ENCODE data around the gene CHCHD2.
"Not testable (repeated sequence)": the region's sequence is repeated elsewhere in the genome, so short reads cannot be mapped to it uniquely, and the experiment has no call there.

CHCHD2 gene, protein sequence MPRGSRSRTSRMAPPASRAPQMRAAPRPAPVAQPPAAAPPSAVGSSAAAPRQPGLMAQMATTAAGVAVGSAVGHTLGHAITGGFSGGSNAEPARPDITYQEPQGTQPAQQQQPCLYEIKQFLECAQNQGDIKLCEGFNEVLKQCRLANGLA

DNA sequence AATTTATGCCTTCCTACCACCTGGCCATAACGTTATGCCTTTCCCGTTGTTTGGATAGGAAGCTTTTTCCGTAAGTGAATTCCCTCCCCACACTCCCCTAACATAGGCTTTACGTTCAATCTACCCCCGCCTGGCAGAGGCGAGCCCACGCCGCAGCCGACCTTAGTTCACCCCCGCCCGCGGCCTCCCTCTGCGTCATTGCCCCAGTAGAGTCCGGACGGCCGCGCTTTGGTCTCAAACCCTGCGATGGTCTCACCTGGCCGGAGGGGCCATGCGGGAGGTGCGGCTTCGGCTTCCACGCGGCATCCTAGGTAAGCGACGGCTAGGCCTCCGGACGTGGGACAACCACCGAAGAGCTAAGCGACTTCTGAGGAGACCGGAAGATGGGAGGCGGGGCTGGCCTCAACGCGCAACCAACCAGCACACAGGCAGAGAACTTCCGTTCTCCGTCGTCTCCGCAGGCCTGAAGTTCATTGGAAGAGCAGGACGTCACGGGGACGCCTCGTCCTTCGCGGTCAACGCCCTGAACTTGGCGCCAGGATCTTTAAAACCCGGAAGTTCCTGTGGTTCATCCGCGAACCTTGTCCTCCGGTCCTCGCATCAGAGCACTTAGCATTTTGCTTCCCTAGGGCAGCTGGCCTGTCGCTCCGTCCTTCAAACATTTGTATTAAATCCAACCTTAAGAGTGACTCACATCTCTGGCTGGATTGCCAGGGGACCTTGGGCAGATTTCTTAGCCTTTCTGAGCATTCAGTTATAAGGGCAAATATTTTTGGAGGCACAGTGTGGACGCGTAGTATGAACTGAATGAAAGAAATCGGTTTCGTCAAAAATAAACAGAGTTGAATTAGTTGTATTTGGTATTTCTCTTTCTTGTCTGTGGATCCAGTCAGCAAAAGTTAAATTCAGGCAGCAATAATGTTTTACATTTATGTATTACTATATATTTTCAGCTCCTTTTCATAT lies at the start of gene CHCHD2:
CHCHD2 (minus strand) TSS at position 369 of the 966 bp plus-strand sequence; CDS start at position 306, 63 bp downstream.
- peak; percentile 97 for DNase-seq (ENCODE audit: low spot score)

GRCh38 chr7:56131062-56131461 lies 24.8 kb upstream of the CHCHD2 start:
- not testable (repeated sequence) for DNase-seq (ENCODE audit: low spot score)

DNA sequence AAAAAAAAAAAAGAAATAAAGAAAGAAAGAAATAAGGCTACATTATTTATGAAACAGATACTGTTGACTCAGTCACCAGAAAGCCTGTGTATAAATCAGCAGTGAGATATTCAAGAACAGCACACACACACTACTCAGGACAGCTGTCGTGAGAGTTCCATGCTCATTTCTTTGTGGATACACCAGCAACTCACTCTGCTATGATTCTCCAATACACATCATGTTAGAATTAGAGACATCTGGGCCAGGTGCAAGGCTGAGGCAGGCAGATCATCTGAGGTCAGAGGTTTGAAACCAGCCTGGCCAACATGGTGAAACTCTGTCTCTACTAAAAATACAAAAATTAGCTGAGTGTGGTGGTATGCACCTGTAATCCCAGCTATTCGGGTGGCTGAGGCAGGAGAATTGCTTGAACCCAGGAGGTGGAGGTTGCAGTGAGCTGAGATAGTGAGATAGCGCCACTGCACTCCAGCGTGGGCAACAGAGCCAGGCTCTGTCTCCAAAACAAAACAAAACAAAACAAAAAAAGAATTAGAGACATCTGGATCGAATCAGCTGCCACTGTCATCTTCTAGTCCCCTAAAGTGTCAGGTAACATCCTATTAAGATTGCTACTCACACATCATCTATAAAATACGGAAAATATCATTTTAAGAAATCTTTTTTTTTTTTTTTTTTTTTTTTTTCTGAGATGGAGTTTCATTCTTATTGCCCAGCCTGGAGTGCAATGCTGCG lies 21.1 kb upstream of the CHCHD2 start:
- no peak for DNase-seq (ENCODE audit: low spot score)

GRCh38 chr7:56125831-56126230 lies 19.6 kb upstream of the CHCHD2 start:
- no peak for DNase-seq (ENCODE audit: low spot score)

DNA sequence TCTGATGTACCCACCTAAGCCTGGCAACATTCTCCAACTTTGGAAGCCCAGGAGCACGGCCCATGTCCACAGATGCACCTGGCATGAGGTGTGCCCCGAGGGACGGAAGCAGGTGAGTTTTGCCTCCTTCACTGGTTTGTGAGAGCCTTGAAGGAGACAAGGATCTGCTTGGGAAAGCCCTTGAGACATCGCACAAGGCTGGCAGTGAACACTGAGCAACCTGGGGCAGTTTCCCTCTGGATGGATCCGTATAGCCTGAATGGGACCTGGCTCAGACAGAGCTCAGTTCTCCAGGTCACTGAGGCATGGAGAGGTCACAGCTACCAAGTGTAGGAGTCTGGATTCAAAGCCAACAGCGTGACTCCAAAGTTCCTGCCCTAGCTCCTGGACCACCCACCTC lies 18.7 kb upstream of the CHCHD2 start:
- DNase-seq (ENCODE audit: low spot score) = no peak

GRCh38 chr7:56121440-56121839 lies 15.2 kb upstream of the CHCHD2 start:
- DNase-seq (ENCODE audit: low spot score) = no peak

DNA sequence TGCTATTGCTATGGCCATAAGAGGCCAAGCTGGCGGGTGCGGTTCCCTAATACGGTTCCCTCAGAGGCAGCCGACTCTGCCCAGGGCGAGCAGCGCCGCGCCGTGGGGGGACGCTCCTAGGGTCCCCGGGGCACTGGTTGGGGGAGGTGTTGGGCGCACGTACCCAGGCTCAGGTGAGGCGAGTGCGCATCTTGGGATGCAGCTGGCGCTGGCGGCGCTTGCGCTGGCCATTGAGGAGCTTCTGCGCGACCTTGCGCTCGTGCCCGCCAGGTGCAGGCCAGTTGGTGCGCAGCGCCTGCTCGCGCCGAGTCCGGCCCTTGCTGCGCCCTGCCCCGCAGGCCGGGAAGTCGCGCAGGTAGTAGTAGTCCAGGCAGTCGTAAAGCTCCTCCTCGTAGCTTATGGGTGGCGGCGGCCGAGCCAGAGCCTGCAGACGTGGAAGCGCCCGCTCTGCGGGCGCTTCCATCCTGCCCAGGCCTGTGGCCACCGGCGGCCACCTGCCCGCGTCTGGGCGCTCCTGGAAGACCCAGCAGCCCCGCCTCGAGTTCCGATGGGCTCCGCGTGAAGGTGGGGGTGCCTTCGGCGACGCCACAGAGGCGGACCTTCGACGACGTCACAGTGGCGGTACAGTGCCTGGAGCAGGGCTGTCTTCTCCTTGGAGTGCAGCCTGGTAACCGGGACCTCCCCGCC lies 9.7 kb upstream of the CHCHD2 start, which contains the start of gene NUPR2:
NUPR2 (minus strand) TSS at position 566 of the 687 bp plus-strand sequence; CDS start at position 463, 103 bp downstream.
- DNase-seq (ENCODE audit: low spot score) = no peak

GRCh38 chr7:56112244-56112643 lies 6.0 kb upstream of the CHCHD2 start:
- not testable (repeated sequence) for DNase-seq (ENCODE audit: low spot score)

DNA sequence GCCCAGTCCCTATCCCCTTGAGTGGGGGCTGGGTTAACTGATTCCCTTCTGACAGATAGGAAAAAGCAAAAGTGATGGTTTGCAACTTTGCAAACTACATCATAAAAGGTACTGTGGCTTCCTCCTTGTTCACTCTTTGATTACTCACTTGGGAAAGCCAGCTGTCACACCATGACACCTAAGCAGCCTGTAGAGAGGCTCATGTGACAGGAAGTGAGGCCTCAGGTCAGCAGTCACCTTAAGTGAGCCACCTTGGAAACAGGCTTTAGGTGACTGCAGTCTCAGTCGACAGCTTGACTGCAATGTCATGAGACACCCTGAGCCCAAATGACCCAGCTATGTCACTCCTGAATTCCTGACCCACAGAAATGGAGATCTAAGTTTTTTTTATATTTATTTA lies 4.3 kb upstream of the CHCHD2 start:
- DNase-seq (ENCODE audit: low spot score) = no peak

DNA sequence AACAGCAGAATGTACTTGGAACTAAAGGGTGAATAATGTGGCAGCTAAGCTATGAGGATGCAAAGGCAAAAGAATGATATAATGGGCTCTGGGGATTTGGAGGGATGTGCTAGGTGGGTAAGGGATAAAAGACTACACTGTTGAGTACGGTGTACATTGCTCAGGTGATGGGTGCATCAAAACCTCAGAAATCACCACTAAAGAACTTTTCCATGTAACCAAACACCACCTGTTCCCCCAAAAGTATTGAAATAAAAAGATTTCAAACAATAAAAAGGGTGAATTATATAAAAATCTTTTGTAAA lies 1.6 kb upstream of the CHCHD2 start:
- DNase-seq (ENCODE audit: low spot score) = no peak

DNA sequence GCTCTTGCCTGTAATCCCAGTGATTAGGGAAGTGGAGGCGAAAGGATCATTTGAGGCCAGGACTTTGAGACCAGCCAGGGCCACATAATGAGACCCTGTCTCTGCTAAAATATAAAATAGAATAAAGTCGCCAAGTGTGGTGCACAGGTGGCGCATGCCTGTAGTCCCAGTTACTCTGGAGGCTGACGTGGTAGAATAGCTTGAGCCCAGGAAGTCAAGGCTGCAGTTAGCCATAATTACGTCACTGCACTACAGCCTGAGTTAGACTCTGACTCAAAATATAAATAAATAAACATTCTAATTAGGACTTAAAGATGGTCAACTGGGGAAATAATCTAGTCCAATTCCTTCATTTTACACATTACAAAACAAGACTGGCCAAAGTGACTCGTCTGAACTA lies 768 bp downstream of the CHCHD2 start:
- no peak for DNase-seq (ENCODE audit: low spot score)

DNA sequence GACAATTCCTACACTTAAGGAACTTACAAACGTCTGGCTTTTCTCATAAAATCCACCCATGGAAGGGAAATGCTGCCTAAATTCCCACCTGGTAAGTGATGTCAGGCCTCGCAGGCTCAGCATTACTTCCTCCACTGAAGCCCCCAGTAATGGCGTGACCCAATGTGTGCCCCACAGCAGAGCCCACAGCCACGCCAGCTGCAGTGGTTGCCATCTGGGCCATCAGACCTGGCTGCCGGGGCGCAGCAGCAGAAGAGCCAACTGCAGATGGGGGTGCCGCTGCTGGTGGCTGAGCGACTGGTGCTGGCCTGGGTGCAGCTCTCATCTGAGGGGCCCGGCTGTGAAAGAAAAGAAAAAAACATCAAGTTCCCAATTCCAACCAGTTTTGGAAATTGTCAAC lies 2.1 kb downstream of the CHCHD2 start:
- DNase-seq (ENCODE audit: low spot score) = not testable (repeated sequence)

GRCh38 chr7:56099653-56100052 lies 6.6 kb downstream of the CHCHD2 start:
- DNase-seq (ENCODE audit: low spot score) = no peak

DNA sequence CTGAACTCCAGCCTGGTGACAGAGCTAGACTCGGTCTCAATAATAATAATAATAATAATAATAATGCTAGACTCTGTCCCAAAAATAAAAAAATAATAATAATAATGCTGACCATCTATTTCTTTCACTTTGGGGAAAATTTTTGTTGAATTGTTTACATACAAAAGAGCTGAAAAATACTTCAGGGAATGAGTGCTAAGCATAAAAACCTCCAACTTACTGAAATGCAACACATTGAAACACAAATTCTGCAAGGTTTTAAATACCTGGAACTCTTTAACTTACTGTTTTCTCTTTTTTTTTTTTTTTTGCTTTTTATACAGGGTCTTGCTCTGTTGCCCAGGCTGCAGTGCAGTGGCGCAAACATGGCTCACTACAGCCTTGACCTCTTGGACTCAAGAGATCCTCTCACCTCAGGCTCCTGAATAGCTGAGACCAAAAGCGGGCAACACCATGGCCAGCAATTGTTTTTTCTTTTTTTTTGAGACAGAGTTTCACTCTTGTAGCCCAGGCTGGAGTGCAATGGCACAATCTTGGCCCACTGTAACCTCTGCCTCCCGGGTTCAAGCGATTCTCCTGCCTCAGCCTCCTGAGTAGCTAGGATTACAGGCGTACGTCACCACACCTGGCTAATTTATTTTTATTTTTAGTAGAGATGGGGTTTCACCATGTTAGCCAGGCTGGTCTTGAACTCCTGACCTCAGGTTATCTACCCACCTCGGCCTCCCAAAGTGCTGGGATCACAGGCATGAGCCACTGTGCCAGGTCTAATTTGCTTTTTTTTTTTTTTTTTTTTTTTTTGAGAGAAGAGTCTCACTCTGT lies 7.9 kb downstream of the CHCHD2 start:
- DNase-seq (ENCODE audit: low spot score) = not testable (repeated sequence)

DNA sequence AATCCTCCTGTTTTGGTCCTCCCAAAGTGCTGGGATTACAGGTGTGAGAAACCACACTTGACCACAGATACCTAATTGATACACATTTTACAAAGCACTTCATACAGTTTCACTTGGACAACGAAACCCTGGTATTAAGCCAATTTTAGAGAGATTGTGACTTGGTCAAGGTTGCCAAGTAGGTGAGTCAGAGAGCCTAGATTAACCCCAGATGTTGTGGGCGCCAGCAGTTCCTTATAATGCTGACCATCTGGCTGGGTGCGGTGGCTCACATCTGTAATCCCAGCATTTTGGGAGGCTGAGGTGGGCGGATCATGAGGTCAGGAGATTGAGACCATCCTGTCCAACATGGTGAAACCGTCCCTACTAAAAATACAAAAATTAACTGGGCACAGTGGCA lies 8.6 kb downstream of the CHCHD2 start:
- DNase-seq (ENCODE audit: low spot score) = no peak

DNA sequence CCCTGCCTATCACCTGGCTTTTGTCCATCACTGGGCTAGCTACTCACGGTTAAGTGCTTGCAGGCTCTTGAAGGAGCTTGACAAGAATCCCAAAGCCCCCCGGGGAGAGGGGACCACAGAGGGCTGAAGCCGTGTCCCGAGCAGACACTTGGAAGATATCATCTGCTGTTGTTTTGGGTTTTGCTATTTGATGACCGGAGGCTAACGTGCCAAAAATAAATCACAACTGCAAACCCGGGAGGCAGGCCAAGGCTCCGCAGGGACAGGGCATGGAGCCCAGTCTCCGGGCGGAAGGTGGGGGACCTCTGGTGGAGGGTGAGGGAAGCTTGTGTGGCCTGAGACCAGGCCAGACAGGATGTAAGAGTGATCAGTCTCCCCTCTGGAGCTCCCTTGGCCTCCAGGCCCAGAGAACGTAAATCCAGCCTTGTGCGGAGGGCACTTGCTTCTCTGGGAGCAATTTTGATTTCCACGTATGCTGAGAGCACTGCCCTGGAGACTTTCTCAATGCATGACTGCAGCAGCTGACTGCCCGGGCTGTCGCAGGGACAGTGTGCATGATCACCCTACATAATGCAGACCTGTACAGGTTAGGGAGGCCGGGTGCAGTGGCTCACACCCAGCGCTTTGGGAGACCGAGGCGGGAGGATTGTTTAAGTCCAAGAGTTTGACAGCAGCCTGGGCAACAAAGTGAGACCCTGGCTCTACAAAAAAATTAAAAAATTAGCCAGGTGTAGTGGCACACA lies 13.3 kb downstream of the CHCHD2 start, which contains the start of gene PHKG1:
PHKG1 (minus strand) TSS at position 164 of the 743 bp plus-strand sequence. CDS start 4,011 bp downstream, outside the sequence.
- DNase-seq (ENCODE audit: low spot score) = peak; percentile 66

DNA sequence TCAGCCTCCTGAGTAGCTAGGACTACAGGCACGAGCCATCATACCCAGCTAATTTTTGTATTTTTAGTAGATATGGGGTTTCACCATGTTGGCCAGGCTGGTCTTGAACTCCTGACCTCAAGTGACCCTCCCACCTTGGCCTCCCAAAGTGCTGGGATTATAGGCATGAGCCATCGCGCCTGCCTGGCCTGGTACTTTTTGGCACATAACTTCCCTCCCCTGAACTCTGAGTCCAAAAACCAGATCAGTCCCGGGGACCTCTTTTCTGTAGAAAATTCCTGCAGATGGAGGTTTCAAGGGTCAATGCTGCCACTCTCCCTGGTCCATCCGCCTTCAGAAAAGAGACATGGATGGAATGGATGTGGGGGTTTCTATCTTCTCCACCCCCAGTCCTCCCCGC lies 13.9 kb downstream of the CHCHD2 start:
- not testable (repeated sequence) for DNase-seq (ENCODE audit: low spot score)

GRCh38 chr7:56091591-56091990 lies 14.7 kb downstream of the CHCHD2 start:
- no peak for DNase-seq (ENCODE audit: low spot score)

GRCh38 chr7:56087445-56087844 lies 18.8 kb downstream of the CHCHD2 start:
- DNase-seq (ENCODE audit: low spot score) = no peak

DNA sequence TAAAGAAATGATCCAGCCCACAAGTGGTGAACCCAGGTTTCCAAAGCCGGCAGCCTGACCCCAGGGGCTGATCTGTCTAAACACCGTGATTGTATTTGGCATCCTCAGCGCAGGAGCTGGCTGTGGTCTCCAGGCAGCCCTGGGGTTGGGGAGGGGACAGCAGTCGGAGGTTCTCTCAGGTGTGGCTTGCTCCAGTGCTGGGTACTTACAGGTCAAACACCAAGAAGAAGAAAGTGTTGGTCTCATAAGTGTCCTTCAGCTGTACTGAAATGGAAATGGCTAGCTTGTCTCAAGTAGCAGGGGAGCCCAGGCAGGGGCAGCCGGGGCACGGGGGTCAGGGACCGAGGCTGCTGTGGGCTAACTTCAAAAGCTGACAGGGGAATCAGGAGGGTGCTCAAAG lies 19.5 kb downstream of the CHCHD2 start:
- no peak for DNase-seq (ENCODE audit: low spot score)

Data from HuH-7.5 (cell line).